ENCODE data around the gene LZTS3. TPM values are rescaled to one million over a fixed set of nuclear protein-coding genes. Genes with fewer than 3 reads are reported as not detected.

The LZTS3 gene
- total and polyA plus RNA-seq, 2 of the 13 experiments (the other 11 are each of a cell fraction or from before 2014, with no cell fraction given), result 10.1 to 31.3 TPM

DNA sequence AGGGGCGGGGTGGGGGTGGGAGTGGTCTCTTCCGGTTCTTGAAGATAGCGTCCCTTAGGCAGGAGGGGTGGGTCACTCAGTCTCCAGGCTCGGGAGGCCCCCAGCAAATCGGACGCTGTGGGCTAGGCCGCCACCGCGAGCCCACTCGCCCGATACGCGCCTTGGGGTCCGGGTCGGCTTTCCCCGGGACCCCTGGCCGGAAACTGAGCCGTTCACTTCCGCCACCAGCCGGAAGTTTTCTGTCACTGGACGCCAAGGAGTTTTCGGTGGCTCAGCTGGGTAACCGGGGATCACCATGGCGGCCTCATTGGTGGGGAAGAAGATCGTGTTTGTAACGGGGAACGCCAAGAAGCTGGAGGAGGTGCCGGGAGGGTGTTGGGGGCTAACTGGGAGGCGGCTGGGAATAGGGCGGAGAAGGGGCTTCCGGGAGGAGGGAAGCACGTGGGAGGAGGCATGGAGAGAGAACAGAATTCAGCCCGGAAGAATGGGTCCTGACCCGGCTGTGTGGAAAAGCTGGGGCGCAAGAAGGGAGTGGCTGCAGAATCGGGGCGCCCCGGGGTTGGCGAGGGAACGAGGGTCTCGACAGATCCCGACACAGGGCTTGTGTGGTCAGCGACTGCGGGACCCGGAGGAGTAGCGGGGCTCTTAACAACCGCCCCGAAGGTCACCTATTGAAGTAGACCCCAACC lies 36.1 kb upstream of the LZTS3 start, which contains the start of gene ITPA (continued):
- TF ChIP-seq, protein P1, sequence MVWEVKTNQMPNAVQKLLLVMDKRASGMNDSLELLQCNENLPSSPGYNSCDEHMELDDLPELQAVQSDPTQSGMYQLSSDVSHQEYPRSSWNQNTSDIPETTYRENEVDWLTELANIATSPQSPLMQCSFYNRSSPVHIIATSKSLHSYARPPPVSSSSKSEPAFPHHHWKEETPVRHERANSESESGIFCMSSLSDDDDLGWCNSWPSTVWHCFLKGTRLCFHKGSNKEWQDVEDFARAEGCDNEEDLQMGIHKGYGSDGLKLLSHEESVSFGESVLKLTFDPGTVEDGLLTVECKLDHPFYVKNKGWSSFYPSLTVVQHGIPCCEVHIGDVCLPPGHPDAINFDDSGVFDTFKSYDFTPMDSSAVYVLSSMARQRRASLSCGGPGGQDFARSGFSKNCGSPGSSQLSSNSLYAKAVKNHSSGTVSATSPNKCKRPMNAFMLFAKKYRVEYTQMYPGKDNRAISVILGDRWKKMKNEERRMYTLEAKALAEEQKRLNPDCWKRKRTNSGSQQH (CRISPR knock-in tag; IDR thresholded peaks at IDR 0.05; ENCODE audit: low read depth), result peak; percentile 93
- TF ChIP-seq KAT7 (CRISPR knock-in tag; IDR thresholded peaks at IDR 0.05; ENCODE audit: borderline replicate concordance) (peak; percentile 86), HOXA9 (CRISPR knock-in tag; IDR thresholded peaks at IDR 0.05; ENCODE audit: borderline replicate concordance) (no peak), EEA1 (CRISPR knock-in tag; IDR thresholded peaks at IDR 0.05; ENCODE audit: borderline replicate concordance) (peak; percentile 74; the same call in 1 of the 2 replicates), ZSCAN9 (CRISPR knock-in tag; IDR thresholded peaks at IDR 0.05; ENCODE audit: borderline replicate concordance) (no peak; the same call in 1 of the 2 replicates), ZNF253 (CRISPR knock-in tag; IDR thresholded peaks at IDR 0.05; ENCODE audit: borderline replicate concordance) (no peak), ZNF674 (CRISPR knock-in tag; IDR thresholded peaks at IDR 0.05; ENCODE audit: low read depth) (no peak; the same call in 1 of the 2 replicates), REXO4 (CRISPR knock-in tag; IDR thresholded peaks at IDR 0.05; ENCODE audit: borderline replicate concordance) (no peak), MTA1 (CRISPR knock-in tag; IDR thresholded peaks at IDR 0.05; ENCODE audit: borderline replicate concordance) (peak; percentile 93; the same call in 1 of the 2 replicates), GATAD2A (CRISPR knock-in tag; IDR thresholded peaks at IDR 0.05) (peak; percentile 59), JDP2 (CRISPR knock-in tag; IDR thresholded peaks at IDR 0.05; ENCODE audit: borderline replicate concordance) (no peak), EP300 (IDR thresholded peaks at IDR 0.05; ENCODE audit: low read depth in 2 of 2, low read length in 2 of 2) (no peak; a peak in 1 of 4 replicates), EP300 (CRISPR knock-in tag; IDR thresholded peaks at IDR 0.05; ENCODE audit: borderline replicate concordance) (no peak; the same call in 1 of the 2 replicates), KLF16 (CRISPR knock-in tag; IDR thresholded peaks at IDR 0.05) (peak in 1 of 2 experiments; percentile 93; a peak in 2 of 4 replicates), PAWR (CRISPR knock-in tag; IDR thresholded peaks at IDR 0.05; ENCODE audit: borderline replicate concordance) (peak; percentile 39), NPAS2 (CRISPR knock-in tag; IDR thresholded peaks at IDR 0.05; ENCODE audit: borderline replicate concordance) (no peak), TGIF2 (CRISPR knock-in tag; IDR thresholded peaks at IDR 0.05) (peak; percentile 99), MEIS1 (CRISPR knock-in tag; IDR thresholded peaks at IDR 0.05; ENCODE audit: borderline replicate concordance) (0 out of 2 replicates have a peak, but pooled peaks have one; percentile 28)
- TF ChIP-seq, protein P2, sequence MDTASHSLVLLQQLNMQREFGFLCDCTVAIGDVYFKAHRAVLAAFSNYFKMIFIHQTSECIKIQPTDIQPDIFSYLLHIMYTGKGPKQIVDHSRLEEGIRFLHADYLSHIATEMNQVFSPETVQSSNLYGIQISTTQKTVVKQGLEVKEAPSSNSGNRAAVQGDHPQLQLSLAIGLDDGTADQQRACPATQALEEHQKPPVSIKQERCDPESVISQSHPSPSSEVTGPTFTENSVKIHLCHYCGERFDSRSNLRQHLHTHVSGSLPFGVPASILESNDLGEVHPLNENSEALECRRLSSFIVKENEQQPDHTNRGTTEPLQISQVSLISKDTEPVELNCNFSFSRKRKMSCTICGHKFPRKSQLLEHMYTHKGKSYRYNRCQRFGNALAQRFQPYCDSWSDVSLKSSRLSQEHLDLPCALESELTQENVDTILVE (CRISPR knock-in tag; IDR thresholded peaks at IDR 0.05), result peak; percentile 71; the same call in 1 of the 2 replicates
- TF ChIP-seq, protein P3, sequence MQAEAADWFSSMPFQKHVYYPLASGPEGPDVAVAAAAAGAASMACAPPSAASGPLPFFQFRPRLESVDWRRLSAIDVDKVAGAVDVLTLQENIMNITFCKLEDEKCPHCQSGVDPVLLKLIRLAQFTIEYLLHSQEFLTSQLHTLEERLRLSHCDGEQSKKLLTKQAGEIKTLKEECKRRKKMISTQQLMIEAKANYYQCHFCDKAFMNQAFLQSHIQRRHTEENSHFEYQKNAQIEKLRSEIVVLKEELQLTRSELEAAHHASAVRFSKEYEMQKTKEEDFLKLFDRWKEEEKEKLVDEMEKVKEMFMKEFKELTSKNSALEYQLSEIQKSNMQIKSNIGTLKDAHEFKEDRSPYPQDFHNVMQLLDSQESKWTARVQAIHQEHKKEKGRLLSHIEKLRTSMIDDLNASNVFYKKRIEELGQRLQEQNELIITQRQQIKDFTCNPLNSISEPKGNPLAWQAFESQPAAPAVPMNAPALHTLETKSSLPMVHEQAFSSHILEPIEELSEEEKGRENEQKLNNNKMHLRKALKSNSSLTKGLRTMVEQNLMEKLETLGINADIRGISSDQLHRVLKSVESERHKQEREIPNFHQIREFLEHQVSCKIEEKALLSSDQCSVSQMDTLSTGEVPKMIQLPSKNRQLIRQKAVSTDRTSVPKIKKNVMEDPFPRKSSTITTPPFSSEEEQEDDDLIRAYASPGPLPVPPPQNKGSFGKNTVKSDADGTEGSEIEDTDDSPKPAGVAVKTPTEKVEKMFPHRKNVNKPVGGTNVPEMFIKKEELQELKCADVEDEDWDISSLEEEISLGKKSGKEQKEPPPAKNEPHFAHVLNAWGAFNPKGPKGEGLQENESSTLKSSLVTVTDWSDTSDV (CRISPR knock-in tag; IDR thresholded peaks at IDR 0.05), result no peak; the same call in 1 of the 2 replicates
- TF ChIP-seq, protein P4, sequence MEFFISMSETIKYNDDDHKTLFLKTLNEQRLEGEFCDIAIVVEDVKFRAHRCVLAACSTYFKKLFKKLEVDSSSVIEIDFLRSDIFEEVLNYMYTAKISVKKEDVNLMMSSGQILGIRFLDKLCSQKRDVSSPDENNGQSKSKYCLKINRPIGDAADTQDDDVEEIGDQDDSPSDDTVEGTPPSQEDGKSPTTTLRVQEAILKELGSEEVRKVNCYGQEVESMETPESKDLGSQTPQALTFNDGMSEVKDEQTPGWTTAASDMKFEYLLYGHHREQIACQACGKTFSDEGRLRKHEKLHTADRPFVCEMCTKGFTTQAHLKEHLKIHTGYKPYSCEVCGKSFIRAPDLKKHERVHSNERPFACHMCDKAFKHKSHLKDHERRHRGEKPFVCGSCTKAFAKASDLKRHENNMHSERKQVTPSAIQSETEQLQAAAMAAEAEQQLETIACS (CRISPR knock-in tag; IDR thresholded peaks at IDR 0.05), result peak; percentile 18; the same call in 1 of the 2 replicates
